Endothelial cell of umbilical vein (primary cell): ENCODE results near the gene KRTAP10-2.

Experiments used
- MYC ChIP-seq: IDR thresholded peaks from one replicate; pipeline ENCODE4 v1.6.1; 2011; ENCODE audit warnings: mild to moderate bottlenecking, low read depth, low read length
- POLR2A ChIP-seq: IDR thresholded peaks from 2 replicates; pipeline ENCODE4 v1.6.1; 2012; ENCODE audit warnings: low read depth, mild to moderate bottlenecking, control low read depth, low read length
- POLR2AphosphoS5 ChIP-seq: IDR thresholded peaks from 2 replicates; pipeline ENCODE4 v1.6.1; 2012; ENCODE audit warnings: low read depth, mild to moderate bottlenecking, control low read depth, low read length, moderate library complexity; ENCODE audit not compliant: insufficient read depth

DNA sequence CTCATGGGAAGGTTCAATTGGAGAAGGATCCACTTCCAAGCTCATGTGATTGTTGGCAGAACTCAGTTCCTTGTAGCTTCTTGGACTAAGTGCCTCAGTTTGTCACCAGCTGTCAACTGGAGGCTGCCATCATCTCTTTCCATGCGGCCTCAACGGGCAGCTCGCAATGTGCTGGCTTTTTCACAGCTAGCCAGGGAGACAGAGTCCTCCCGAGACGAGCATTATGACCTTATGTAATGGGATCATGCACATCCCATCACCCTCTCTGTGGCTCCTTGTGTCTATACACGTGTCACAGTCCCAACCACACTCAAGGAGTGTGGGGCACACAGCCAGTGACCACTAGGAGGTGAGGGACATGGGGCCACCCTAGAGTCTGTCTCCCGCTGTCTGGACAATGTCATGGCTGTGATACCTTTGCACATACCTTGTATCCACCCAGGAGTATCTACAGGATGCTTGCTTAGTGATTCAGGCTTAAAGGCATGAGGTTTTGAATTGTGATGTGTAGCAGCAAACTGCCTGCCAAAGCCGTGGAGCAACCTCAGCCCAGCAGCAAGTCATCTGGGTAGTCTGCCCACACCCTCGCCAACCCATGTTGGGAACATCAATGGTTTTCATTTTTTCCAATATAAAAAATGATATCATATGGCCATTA, 44.9 kb upstream of the KRTAP10-2 start:
- TF ChIP-seq POLR2A (no peak), MYC (no peak), POLR2AphosphoS5 (no peak)
